NCI-H1417 treated with DMSO at 0.1 percent for 48 hours (cell line): ENCODE results near the gene LGALS8.

Experiments
- DNase-seq: peaks from one replicate; lab custom pipeline; 2025; lab: John Stamatoyannopoulos, UW

LGALS8 gene

DNA sequence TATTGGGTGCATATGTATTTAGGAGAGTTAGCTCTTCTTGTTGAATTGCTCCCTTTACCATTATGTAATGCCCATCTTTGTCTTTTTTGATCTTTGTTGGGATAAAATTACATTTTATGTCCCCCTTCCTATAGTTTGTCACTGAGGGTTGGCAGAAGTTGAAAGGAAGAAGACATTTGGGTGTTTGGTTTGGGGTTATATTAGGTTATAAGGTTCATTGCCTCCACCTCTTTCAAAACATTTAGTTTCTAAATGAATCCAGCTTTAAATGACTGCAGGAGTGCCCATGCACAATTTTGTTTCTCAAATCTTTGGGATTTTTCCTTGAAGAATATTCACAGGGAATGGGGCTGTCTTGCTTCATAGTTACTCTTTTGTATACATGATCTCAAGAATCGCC is 14.6 kb upstream of the LGALS8 start:
- DNase-seq: no peak

DNA sequence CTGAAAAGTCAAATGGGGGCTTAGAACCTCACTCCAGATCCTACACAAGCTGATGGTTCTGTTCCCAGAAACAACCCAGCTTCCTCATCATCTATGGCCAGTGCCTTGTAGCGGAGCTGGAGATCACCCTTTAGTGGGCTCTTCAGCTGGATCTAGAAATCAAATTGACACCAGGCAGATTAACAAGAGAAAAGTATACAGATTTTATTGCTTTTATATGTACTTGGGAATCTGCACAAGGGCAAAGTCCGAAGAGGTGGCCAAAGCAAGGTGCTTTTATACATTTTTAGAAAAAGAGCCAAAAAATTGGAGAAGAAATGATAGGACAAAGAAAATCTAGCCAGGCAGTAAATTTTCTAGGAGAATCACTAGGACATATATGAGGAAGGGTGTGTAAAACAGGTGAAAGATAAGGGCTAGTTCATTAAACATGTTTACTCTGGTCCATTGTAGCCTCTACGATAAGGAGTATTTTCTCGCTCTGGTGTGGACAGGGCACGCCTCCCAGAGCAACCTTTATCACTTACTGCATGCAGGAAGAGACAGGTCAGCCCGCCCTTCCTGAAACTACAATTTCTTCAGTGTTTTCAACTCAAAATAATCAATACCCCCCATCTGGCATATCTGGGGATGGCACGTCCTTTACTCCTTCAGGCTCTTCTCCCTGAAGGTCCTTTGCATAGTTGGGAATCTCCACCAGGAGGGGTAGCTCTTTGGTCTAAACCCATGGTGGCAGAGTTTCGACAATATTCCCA is 14.0 kb upstream of the LGALS8 start:
- no peak for DNase-seq

DNA sequence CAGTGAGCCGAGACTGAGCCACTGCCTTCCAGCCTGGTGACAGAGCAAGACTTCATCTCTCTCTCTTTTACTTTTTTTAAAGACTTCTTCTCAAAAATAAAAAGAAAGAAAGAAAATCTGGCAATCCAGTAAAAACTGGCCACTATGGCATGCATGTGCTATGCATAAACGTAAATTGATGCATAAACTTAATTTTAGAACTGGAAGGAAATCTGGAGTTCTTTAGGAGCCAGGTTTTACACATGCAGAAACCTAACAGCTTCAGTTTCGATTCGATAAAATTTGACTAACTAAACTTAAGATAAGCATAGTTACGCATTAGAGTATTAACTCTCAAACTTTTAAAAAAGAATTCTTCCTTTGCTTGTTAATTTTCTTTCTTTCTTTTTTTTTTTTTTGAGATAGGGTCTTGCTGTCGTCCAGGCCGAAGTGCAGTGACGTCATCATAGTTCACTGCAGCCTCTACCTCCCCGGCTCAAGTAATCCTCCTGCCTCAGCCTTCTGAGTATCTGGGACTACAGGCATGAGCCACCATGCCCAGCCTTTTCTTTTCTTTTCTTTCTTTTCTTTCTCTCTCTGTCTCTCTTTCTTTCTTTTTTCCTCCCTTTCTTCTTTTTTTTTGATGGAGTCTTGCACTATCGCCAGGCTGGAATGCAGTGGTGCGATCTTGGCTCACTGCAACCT is 11.9 kb upstream of the LGALS8 start:
- no peak for DNase-seq

DNA sequence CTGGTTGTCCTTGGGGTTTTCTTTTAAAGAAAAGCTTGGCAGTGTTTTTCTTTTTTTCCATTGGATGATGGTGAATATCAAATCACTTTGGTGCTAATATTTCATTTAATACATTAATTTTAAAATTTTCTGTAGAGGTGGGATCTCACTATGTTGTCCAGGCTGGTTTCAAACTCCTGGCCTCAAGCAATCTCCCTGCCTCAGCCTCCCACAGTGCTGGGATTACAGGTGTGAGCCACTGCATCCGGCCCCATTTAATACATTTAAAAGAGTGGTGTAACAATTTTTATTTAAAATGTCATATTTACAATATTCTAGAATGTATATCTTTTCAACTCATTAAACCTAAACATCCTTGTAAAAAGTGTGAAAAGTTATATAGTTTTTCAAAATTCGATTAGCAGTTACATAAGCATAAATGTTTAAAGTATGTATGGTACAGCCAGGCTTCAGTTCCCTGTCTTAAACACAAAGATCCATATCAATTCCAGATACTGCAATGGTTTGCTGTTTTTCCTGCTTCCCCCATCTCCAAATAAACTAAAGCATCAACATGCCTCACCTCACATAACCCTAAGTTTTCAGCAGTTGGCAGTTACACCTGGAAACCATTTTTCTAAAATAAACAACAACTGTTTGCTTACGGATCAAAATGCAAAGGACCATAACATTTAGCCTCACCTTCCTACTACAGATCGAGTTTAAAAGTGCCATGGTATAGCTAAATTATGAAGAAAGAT is 8.9 kb upstream of the LGALS8 start:
- DNase-seq: peak; percentile 71

DNA sequence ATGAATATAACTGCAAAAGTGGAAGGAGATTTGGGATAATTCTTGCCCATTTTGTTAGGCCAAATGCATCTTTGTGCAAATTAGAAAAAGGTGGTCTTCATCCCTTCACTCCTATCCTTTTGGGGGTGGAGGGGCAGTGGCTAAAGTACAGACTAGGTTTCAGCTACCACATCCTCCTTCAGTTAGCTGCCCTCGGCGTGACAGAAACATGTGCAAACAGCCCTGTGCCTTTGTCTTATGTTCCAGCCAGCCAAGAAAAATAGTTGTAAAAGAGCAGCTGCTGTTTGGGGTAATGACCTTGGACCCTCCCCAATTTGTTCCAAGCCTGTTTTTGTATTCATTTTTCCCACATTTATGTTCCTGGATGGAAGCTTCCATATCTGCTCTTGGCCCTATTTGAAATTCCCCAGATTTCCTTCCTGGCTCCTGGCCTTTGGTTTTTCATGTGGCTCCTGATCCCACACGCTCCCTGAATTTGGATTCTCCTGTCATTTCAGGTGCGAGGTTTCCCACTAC is 8.3 kb upstream of the LGALS8 start:
- peak; percentile 71 for DNase-seq

DNA sequence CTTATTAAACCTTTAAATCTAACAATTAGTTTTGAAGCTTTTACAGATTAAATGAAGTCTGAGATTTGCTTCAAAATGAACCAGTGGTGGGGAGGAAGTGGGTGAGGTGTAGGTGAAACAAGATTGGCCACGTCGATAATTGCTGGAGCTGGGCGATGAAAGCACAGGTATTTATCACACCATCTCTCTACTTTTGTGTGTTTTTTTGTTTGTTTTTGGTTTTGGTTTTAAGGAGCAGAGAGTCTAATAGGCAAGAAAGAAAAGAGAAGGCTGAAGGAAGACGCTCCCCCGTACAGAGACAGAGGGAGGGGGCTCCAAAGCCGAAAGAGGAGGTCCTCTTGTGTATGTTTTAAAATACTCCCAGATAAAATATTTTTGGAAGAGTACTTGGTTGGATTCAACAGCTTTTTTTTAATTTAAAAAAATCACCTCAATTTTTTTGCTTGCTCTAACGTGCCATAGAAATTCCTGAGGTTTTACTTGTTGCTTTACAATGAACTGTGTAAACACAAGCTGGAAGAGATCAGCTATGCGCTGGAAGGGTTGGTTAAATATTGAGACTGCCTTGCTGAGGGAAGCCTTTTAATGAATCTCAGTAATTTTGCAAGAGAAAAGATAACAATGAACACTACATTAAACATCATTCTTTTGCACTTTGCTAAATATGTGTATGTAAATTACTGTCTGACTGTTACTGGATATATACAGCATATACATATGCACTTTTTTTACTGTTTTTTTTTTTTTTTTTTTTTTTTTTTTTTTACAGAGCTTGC is 6.7 kb upstream of the LGALS8 start:
- DNase-seq: no peak

DNA sequence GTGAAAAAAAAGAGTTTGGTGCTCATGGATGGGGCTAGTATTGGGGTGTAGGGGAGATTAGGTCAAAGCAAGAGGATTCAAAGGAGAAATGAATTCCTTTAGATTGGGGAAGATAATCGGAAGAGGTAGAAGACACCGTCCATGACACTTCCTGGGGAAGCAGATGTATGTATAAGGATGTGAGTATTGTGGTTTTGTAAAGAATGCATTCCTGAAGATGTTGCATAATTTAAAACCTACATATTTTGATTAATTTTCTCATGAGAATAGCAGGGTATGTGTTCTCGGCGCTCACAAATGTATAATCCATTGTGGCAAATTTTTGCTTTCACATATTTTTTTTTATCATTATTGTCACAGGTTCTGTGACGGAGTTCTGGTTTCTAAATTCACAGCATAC is 5.5 kb upstream of the LGALS8 start:
- DNase-seq: no peak

DNA sequence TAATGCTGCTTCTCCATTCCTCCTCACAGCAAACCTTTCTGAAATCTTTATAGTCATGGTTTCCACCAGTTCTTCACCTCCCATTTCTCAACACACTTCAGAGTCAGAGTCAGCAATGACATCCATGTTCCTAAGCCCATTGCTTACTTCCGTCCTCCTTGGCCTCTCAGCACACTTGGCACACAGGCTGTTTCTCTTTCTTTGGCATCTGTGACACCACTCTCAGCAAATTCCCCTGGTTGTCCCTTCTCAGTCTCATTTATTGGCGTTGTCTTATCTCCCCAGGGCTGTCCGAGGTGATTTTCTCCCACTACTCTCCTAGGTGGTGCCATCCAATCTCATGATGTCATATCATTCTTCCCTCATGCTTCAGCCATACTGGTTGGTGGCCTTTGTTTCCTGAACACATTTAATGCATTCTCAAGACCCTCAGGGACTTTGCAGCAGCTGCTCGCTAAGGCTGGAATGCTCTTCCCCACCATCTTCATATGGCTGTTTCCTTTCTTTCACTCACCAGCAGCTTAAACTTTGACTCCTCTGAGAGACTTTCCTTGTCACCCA is 3.3 kb upstream of the LGALS8 start:
- DNase-seq: no peak

DNA sequence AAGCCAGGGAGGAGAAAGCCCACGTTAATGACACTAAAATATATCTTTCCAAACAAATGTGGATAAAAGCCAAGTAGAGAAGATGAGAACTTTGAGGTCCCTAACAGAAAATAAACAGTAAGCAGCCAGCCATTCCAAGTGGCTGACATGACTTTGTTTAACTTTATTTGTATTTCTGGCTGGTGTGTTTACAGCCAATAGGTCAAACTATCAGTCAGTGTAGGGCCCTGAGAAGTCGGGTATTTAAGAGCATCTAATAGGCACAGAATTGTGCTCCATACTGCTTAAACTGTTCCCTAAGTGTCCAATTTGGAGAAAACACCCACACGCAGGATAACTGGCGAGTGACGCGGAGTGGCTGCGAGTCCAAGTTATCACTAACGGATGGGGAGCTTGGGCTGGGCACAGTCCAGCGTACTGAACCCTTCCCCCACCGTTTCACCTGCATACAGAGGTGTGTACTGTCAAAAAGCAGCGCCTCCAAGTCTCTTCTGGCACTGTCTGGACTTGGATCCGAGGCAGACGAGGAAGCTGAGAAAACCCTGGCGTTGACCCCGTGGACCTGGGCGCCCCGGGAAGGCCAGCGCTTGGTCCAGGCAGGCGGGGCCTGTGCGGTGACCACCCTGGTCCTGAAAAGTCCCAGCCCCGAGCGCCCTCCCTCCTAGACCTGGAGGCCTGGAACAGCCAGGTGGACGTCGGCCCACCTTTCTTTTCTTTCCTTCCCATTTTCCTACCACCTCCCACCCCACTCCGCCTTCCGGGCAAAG is 662 bp upstream of the LGALS8 start:
- no peak for DNase-seq

DNA sequence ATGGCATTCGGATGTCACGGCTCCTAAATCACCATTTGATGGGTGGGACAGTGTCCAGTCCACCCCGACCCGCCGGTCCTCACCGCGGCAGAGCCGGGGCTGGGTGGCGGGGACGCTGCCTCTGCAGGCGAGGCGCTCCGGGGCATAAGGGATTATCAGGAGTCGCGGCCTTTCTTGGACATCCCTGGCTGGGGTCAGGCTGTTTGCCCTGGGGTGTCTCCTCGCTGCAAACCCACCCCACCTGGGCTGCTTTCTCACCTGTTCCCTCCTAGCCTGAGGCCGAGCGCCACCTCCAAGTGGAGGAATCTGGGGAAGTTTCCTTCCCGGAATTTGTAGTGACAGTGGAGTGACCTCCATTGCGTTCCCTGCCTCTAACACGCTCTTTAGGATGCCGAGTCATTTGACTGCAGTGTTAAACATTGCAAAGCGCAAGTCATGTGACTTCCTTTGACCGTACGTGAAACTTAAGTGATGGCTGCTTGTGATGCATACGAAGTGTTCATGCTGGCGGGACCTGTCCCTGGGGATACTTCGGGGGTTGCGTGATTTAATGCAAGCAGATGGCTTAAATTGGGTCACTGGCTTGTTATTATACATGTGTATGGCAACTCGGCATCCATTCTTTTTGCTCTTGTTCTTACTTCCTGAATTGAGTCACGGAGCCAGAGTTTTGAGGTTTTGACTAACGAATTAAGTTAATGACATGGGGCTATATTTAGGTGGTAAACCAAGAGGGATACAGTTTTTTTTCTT is 536 bp downstream of the LGALS8 start:
- peak; percentile 18 for DNase-seq

DNA sequence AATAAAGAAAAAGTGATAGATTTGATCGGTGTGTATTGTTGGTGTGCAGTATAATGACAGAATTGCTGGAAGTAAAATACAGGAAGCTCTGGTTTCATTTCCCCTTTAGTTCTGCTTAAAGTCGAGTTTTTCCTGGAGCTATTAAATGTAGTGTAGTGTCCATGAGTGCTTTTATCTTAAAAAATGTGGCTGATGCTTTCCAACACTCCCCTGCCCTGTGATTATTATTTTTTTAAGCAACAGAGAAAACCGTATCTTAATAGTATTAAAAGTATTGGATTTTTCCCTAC is 1.1 kb downstream of the LGALS8 start:
- no peak for DNase-seq

DNA sequence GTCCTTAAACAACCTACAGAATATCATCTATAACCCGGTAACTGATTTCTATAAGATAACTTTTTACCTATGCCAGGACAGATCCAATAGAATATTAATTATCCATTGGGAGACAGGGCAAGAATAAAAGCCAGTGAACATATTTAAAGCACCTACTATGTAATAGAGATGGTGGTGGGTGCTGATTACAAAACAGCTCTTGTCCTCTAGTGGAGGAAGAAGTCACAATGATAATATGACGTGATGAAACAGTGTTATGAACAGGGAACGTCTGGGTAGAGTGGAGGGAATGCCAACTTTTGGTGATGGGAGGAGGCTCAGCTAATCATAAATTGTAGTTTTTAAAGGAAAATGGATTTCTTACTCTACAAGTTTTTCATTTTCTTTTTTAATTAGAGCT is 2.3 kb downstream of the LGALS8 start:
- DNase-seq: no peak

DNA sequence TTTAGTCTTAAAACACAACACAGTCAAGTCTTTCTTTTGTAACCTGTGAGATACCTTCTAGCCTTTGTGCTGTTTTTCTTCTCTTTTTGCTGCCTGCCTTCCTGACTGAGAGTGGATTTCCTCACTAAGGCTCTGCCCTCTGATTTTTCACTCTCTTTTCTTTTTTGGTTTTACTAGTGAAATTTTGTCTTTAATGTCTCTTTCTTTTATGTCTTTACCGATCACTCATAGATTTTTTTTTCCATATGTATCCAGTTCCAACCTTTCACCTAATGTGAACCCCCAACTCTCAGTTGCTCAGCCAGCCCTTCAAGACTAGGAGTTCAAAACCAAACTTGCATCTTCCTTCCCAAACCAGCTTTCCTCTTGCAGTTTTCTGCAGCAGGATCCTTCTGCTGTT is 6.5 kb downstream of the LGALS8 start:
- DNase-seq: no peak

DNA sequence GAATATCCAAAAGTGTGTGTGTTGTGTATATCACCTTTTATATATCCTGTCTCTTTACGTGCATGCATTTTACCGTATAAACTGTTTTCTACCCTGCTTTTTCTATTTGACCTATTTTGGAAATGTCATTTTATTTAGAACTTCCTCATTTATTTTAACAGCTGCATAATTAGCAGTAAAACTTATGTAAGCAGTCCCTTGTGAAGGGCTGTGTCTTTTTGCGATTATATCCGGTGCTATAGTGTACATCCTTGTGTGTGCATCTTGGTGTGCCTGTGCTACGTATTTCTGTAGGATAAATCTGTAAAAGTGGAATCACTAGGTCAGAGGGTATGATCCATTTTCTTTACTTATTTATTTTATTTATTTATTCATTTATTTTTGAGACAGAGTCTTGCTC is 7.2 kb downstream of the LGALS8 start:
- DNase-seq: no peak

DNA sequence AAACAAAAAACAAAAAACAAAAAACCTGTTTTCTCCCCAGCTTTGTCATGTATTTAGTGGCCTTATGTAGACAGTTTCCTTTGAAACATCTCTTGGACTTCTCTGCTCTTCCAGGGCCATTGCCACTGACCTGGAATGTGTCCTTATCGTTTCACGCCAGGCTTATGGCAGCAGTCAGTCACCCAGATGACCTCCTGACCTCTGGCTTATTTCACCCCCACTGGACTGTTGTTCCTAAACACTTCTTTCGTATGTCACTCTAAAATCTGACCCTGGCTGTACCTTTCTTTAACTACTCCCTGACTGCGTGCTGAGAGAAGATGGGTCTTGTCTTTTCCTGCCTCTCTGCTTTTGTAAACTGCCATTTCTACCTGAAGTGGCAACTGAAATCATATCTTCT is 9.1 kb downstream of the LGALS8 start:
- no peak for DNase-seq

DNA sequence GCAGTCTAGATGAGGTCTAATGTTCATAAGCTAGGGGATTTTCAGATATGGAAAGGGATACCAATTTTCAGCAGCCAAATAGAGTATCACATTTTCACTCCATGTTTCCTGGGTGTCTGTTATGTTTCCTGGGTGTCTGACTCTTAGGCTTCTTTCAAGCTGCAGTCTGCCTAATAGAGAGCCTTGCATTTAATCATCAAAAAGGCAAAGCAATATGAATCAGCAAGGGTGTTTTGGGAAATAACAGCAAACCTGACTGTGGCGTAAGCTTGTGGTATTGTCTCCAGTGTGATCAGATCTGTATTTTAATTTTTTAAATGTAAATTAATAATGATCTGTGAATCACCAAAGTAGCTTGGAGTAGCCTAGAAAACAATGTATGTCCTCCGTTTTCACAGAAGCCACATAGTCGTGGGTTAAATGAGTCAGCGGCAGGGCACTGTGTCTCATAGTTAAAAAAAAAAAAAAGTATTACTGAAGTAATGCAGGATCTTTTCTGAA is 10.4 kb downstream of the LGALS8 start:
- DNase-seq: no peak

DNA sequence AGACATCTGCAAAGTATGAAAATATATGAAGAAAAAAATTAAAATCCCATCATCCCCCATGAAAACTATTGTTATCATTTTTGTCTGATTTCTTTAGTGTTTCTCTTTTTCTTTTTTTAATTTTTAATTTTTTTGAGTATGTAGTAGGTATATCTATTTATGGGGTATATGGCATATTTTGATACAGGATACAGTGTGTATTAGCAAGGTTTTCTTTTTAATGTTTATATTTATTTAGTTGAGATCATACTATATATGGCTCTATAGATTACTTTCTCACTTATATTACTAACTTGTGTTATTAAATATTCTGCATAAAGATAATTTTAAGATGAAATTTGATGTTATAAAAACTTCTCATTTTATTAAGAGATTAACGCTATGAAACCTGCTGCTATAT is 11.4 kb downstream of the LGALS8 start:
- DNase-seq: no peak

DNA sequence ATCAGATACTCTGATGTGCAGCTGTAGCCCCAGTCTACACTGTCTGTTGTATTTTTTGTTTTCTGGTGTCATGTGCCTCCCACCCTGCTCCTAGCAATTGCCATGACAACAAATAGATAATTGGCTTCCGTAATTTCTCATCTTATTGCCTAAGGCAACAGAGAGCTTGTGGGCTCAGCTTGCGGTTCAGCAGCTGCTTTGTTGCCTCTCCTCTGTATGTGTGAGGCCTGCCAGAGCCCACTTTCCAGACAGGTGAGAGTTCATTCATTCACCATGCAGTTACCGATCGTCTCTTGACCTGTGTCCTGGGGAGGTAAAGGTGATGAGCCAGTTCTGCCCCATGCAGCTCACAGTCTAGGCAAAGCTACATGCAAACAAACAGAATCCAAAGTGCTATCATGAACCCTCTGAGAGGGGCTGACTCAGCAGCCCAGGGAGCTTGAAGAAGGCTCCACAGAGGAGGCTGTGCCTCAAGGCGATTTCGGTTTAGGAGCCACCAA is 11.9 kb downstream of the LGALS8 start:
- peak; percentile 60 for DNase-seq

DNA sequence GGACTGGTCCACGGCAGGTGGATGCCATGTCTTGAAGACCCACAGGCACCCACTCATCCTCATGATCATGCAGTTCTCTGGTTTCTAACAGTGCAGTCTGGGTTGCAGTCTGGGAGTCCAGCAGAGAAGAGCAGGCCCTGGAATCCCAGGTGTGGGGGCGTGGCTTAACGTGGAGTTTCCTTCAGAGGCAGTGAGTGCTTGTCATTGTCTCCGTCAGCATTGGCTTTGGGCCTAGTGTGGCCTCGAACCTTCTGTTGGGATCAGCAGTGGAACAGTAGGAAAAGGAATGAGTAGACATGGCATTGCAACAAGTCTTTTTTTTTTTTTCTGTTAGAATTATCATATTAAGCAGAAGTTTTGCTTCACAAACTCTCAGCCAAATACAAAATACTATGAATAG is 12.8 kb downstream of the LGALS8 start:
- no peak for DNase-seq

DNA sequence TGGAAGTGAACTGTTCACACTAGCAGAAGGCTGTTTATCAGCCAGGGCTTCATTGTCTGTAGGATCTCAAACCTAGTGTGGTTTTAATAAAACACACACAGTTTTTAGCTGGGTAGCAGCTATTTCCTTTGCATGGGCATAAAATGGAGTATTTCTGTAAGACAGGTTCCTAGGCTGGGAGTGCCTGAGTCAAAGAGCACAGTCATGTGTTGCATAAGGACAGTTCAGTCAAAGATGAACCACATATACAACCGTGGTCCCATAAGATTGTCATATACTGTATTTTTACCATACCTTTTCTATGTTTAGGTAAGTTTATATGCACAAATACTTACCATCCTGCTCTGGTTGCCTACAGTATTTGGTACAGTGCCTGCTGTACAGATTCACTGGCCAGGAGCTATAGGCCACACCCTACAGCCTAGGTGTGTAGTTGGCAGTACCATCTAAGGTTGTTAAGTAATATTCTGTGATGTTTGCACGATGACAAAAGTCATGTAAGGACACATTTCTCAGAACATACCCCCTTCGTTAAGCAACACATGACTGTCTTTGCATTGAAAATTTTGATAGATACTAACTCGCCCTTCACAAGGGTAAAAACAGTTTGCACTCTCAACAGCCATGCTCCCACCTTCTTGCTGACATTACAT is 17.2 kb downstream of the LGALS8 start:
- DNase-seq: no peak
